HT1080 (cell line): ENCODE measurements around the gene PTPRCAP. TPM values are rescaled to one million over a fixed set of nuclear protein-coding genes. Genes with fewer than 3 reads are reported as not detected.
A peak's percentile ranks its signal among the peaks of the same experiment; 100 is the strongest.
"Not testable (repeated sequence)": the region's sequence is repeated elsewhere in the genome, so short reads cannot be mapped to it uniquely, and the experiment has no call there.

Experiments used
- DNase-seq: peaks from one replicate; pipeline ENCODE4 v3.0.0-alpha.2; 2015; ENCODE audit warnings: low read depth
- total RNA-seq: library from RNA; depleted of rRNA; stranded (reverse); fragments of >200 nt; shearing (Covaris generic); gene quantifications from 2 replicates; pipeline ENCODE4 v1.2.3, GENCODE V29; 2014

The PTPRCAP gene
- total RNA-seq, 1 experiment from 2014 or later = not detected

DNA sequence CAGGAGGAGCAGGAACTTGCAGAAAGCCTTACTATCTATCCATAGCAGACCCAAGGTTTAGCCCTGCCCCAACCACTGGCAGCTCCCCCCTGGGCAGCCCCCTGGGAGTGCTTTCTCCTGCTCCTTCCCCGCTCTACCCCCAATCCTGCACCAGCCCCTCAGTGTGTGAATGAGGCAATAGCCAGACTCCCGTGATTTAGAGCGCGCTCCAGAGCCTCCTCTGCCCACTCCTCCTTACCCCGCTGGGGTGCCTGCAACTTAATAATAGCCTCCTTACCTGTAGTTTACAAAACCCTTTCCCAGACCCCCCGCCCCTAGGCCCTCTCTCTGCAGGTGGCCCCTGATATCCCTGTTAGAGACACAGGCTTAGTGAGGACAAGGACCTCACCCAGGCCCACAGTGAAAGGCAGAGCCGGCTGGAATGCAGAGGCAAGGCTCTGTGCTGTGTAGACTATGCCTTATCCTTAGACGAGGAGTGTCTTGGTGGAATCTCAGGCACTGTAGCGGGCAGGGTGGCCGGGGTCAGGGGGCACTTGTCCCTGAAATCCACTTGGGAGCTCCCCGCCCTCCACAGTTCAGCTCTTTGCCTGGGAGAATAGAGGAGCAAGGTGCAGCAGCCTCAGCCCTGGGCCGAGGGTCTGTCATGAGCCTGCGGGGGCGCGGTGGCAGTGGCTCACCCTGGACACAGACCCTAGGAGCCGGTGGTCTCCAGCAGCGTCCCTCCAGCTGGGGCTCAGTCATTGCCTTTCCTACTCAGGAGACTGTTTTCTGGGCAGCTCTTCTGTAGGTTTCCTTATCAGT lies 26.3 kb downstream of the PTPRCAP start:
- no peak for DNase-seq

DNA sequence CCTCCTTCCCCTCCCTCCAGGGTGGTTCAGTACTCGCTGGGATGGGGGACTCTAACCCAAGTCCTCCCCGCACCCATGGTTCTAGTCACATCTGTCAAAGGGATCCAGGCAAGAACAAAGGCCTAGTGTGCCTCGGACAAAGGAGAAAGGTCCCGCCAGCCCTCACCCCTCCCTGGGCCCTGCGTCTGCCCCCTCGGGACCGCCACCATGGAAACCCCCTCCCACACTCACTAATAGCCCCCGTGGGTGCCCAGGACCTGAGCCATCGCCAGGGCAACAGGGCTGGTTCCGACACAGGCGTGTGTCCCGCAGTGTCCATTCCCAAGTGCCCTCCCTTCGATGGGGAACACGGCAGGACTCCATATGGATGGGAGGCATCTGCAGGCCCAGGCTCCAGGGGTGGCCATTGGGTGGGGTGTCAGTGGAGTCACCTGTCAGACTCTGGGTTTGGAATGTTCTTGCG lies 27.1 kb downstream of the PTPRCAP start:
- no peak for DNase-seq

DNA sequence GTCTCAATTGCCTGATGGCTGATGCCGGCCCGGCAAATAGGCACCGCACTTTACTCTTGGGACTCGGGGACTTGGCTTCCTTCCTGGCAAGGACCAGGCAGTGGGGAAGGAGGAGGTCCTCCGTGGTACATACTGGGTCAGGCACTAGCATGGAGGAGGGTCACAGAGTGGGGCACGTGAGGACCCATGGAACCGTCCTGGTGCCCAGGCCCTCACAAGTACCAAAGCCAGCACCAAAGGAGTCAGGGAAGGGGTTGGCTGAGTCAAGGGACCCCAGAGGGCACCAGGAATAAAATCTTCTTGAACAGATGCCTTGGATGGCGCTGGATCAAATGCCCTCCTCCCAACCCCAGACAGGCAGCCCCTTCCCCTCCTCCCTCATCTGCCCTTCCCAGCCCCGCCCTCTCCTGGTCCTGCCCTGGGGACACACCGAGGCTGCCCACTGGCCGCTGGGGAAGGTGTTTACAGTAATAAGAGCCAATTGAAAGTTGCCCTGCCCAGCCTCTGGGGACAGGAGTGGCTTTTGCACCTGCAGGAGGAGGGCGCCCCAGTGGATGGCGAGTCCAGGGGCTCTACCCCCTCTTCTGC lies 27.6 kb downstream of the PTPRCAP start:
- no peak for DNase-seq

GRCh38 chr11:67409261-67409666 lies 28.2 kb downstream of the PTPRCAP start:
- DNase-seq = no peak

DNA sequence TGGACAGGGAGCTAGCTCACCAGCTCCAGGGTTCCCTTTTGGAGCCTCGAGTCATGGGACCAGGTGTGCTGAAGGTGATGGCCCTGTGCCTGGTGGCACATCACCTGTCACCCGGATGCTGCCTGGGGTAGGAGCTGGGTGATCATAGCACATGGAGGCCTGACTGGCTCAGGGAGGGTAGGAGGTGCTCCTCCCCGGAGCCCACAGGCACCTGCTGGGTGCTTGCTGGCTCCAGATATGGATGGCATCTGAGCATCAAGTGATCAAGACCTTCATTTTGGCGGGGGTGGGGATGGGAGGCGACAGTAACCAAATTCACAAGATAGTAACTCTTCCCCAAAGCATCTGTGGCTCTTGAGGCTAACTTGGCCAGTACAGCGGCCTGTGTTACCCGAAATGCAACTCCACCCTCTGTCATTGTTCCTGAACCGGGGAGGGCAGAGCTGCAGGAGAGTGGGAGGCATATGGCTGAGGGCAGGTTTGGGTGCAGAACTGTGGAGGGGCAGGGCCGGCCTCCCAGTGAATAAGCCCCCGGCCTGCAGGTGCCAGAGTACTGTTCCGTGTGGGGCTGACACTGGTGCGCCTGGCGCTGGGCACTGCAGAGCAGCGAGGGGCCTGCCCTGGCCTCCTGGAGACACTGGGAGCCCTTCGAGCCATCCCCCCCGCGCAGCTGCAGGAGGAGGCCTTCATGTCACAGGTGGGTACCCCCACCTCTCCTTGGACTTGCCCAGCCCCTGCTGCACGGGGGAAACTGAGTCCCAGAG lies 28.9 kb downstream of the PTPRCAP start:
- no peak for DNase-seq

DNA sequence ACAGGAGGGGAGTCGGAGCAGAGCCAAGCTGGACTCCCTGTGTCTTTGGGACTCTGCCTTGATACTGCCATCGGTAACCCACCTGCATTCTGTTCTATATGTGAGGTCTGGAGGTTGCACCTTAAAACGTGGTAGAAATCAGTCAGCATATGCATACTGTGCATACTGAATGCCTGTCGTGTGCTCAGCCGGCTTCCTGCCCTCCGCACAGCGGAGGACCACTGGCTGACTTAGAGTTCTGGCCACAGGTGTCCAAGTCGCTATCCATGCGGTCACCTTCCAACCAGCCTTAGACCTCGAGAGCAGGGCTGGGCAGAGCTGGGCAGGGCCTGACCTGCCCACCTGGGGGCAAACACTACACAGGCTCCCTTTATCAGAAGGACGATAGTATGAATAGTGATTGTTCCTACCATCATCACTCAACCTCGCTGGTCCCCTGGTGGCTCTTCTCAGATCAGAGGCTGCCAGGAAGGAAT lies 29.8 kb downstream of the PTPRCAP start:
- DNase-seq = no peak

DNA sequence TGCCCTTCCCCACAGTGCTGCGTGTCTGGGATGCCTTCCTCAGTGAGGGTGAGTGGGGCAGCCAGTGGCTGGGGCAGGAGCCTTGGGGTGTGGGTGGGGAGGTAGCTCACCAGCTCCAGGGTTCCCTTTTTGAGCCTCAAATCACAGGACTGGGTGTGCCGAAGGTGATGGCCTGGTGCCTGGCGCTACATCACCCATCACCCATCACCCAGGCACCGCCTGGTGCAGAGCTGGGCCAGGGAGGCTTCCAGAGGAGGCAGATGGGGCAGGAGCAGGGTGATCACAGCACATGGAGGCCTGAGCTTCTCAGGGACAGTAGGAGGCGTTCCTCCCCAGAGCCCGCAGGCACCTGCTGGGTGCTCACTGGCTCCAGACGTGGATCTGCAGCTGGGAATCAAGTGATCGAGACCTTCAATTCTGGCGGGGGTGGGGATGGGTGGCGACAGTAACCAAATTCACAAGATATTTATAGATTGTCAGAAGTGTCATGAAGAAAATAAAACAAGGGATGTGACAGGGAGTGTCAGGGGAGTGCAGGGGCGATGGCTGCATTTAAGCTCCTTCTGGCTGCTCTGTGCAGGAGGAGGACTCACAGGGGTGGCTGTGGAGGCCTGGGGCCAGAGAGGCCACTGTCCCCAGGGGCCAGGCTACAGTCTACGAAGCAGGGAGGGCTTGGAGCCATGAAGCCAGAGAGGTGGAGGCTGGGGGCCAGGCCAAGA lies 30.4 kb downstream of the PTPRCAP start:
- no peak for DNase-seq

DNA sequence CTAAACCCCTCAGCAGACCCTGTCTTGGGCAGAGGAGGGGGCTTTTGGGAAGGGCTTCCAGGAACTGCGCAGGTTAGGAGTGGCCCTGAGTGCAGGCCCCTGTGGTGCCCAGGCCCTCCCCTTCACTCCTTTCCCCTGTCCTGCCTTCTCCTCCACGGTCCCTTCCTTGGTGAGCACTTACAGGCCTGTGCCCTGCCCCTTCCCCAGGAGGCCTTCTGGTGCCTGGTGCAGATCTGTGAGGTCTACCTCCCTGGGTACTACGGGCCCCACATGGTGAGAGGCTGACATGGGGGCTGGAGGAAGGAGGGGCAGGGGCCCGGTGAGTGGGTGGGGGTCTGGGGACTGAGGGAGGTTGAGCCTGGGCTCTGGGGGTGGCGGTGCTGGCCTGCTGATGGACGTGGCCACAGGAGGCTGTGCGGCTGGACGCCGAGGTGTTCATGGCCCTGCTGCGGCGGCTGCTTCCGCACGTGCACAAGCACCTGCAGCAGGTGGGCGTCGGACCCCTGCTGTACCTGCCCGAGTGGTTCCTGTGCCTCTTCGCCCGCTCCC lies 31.0 kb downstream of the PTPRCAP start:
- no peak for DNase-seq

- no peak for DNase-seq
These were observed 31.7 kb downstream of the PTPRCAP start for GRCh38 chr11:67405688-67406339.

- DNase-seq = no peak
These were observed 32.3 kb downstream of the PTPRCAP start for GRCh38 chr11:67405196-67405567.

DNA sequence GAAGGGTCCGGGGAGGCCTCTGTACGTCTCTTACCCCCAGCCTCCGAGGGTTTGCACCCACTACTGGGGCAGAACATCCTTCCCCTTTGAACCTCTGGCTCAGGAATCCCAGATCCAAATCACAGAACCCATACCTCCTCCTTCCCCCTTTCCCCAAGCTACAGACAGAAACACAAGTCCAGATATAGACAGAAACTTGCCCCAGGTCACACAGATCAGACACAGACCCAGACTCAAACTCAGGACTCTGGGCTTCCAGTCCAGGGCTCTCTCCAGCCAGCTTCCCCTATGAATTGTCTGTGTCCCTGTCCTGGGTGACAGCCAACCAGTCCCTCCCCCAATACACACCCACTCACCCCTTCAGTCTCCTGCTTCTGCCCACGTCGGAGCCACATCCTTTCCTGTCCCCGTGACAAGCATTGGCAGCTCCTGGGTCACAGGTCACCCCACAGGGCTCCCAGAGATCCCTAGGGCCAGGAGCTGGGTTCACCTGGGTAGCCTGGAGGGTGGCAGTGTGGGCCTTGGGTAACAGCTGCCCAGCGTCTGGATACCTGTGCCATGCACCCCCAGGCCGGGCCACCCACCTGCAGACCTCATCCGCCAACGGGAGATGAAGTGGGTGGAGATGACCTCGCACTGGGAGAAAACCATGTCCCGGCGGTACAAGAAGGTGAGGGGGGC lies 32.8 kb downstream of the PTPRCAP start:
- no peak for DNase-seq

DNA sequence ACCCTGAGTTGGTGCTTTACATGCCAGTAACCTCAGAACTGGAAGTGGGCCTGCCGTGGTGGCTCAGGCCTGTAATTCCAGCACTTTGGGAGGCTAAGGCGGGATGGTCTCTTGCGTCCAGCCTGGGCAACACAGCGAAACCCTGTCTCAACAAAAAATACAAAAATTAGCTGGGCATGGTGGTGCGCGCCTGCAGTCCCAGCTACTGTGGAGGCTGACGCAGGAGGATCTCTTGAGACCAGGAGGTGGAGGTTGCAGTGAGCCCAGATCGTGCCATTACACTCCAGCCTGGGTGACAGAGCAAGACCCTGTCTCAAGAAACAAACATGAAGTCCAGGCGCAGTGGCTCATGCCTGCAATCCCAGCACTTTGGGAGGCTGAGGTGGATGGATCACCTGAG lies 34.4 kb downstream of the PTPRCAP start:
- DNase-seq = not testable (repeated sequence)

DNA sequence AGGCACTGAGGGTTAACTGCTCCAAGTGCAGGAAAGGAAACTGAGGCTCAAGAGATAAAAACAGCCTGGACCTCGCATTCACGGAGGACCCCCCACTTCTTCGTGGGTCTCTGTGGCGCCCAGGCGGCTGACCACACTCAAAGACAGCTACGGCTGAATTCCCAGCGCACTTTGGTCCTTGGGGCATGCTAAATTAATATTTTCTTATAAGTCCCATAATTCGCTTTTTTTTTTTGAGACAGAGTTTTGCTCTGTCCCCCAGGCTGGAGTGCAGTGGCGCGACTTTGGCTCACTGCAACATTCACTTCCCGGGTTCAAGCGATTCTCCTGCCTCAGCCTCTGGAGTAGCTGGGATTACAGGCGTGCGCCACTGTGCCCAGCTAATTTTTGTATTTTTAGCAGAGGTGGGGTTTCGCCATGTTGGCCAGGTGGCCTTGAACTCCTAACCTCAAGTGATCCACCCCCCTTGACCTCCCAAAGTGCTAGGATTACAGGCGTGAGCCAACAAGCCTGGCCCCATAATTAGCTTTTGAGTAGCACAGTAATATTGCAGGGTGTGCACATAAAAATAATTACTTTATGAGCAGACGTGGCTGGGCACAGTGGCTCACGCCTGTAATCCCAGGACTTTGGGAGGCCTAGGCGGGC lies 35.2 kb downstream of the PTPRCAP start:
- not testable (repeated sequence) for DNase-seq

DNA sequence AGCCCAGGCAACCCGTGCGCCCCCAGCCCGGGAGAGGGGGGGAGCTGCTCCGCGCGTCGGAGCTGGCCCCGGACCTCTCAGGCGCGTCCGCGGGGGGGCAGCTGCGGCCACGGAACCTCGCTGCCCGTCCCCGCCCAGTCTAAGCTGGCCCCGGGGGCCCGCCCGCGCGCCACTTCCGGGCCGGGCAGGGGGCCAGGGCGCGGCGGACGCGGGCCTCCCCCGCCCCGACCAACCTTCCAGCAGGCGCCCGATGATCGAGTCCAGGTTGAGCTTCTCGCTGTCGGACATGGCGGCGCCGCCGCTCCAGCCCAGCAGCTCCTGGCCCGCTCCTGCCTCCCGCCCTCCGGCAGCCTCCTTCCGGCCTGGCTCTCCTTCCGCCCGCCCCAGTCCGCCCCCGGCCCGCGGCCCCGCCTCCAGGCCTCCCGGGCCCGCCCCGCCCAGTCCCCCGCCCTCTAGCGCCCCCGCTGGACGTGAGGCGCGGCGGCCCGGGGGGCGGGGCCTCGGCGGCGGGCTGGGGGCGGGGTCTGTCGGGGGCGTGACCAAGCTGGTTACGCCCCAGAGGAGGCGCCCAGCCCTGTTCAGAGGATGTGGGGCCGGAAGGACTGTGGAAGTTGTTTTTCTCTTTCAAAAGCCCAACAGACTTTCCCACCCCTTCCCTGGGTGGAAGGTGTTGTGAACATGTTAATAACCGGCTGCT lies 35.8 kb downstream of the PTPRCAP start, which contains the start of gene PPP1CA:
Gene PPP1CA, minus strand, starts transcription at position 364 of the 697 bp plus-strand sequence. Its CDS starts 76 bp downstream, at position 288.
- DNase-seq = peak; percentile 71

GRCh38 chr11:67400942-67401494 lies 36.5 kb downstream of the PTPRCAP start:
- DNase-seq = no peak

- DNase-seq = no peak
These were observed 37.1 kb downstream of the PTPRCAP start for GRCh38 chr11:67400251-67400941.

DNA sequence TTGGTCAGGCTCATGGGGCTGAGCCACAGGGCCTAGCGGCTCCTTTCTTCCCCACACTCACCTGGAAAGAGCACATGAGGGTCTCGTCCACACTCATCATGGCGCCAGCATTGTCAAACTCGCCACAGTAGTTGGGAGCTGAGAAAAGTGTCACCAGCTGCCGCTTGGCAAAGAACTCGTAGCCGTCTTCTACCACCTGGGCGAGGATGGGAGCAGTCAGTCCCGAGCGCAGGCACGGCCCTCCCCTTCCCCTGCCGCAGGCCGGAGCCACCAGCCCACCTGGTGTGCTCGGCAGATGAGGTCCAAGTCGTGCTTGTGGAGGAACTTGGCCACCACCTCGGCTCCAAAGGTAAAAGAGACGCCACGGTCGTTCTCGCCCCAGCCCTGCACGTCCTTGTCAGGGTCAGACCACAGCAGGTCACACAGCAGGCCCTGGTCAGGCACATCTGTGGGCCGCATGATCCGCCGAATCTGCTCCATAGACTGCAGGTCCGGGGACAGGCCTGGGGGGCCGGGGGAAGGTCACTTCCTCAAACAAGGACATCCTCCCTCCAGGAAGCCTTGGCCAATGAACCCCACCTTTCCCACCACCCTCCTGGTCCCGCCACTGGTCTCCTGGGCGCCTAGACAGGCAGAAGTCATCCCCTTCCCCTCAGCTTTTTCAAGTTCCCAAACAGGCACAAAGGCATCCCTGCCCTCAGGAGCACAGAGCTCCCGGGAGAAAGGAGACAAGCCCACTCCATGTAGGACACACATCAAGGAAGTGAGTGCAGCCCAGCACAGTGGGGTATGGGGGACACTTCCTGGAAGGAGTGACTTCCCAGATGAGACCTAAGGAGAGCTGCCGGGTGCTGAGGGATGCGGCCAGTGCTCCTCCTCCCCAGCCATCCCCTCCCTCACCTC lies 38.6 kb downstream of the PTPRCAP start:
- no peak for DNase-seq
